ENCODE results near the gene SKIC8.

SKIC8 gene

GRCh38 chr15:78321786-78322185 is 22.4 kb upstream of the SKIC8 start:
- DNase-seq = no peak

- DNase-seq = no peak
Observed at GRCh38 chr15:78321041-78321570, 21.7 kb upstream of the SKIC8 start.

- DNase-seq = no peak
Observed at GRCh38 chr15:78320183-78320582, 20.8 kb upstream of the SKIC8 start.

- no peak for DNase-seq
Observed at GRCh38 chr15:78319588-78319987, 20.2 kb upstream of the SKIC8 start.

GRCh38 chr15:78317145-78317836 is 17.9 kb upstream of the SKIC8 start:
- no peak for DNase-seq

GRCh38 chr15:78316283-78317083 is 17.1 kb upstream of the SKIC8 start:
- no peak for DNase-seq

GRCh38 chr15:78315686-78316282 is 16.4 kb upstream of the SKIC8 start:
- DNase-seq = peak; percentile 21

- no peak for DNase-seq
Observed at GRCh38 chr15:78314181-78314581, 14.8 kb upstream of the SKIC8 start.

GRCh38 chr15:78313383-78313782 is 14.0 kb upstream of the SKIC8 start:
- DNase-seq = no peak

GRCh38 chr15:78312957-78313356 is 13.5 kb upstream of the SKIC8 start:
- no peak for DNase-seq

GRCh38 chr15:78312536-78312935 is 13.1 kb upstream of the SKIC8 start:
- DNase-seq = no peak

- no peak for DNase-seq
Observed at GRCh38 chr15:78311292-78311691, 11.9 kb upstream of the SKIC8 start.

GRCh38 chr15:78308422-78309032 is 9.1 kb upstream of the SKIC8 start:
- peak; percentile 74 for DNase-seq

GRCh38 chr15:78307976-78308375 is 8.6 kb upstream of the SKIC8 start:
- DNase-seq = peak; percentile 6

- DNase-seq = no peak
Observed at GRCh38 chr15:78306176-78306774, 6.9 kb upstream of the SKIC8 start.

- no peak for DNase-seq
Observed at GRCh38 chr15:78304216-78305066, 5.0 kb upstream of the SKIC8 start.

- DNase-seq = peak; percentile 66
Observed at GRCh38 chr15:78302579-78303312, 3.3 kb upstream of the SKIC8 start.

GRCh38 chr15:78301828-78302227 is 2.4 kb upstream of the SKIC8 start:
- peak; percentile 27 for DNase-seq

GRCh38 chr15:78301326-78301725 is 1.9 kb upstream of the SKIC8 start:
- DNase-seq = peak; percentile 23

GRCh38 chr15:78292219-78292618 is 7.2 kb downstream of the SKIC8 start:
- DNase-seq = no peak

GRCh38 chr15:78291698-78292097 is 7.7 kb downstream of the SKIC8 start:
- DNase-seq = no peak
